ENCODE results near the gene CIITA. TPM values are rescaled to one million over a fixed set of nuclear protein-coding genes. Genes with fewer than 3 reads are reported as not detected.

Gene CIITA
- total RNA-seq, 1 experiment from 2014 or later, result not detected

- no peaks in the 10 kb centered on the region; the same call in 1 of the 2 replicates for H3K4me1 ChIP-seq (ENCODE audit: insufficient read depth, low read length)
- Mint-ChIP-seq H3K4me3 (peak overlapping the region in 1 of 2 experiments; percentile 46; a peak in 1 of 5 replicates), H3K4me1 (peaks cover 12 to 33% of the 10 kb centered on the region in 2 experiments), H3K27me3 (ENCODE audit: low read depth) (peaks cover 13% of the 10 kb centered on the region), H3K36me3 (ENCODE audit: insufficient read depth in 1 of 3, low read depth in 3 of 3) (no peaks in the 10 kb centered on the region), H3K27ac (no peak overlapping the region; a peak in 1 of 7 replicates), H3K9me3 (peaks cover 0 to 3% of the 10 kb centered on the region in 2 experiments; a peak in 1 of 5 replicates)
- H3K27me3 ChIP-seq (ENCODE audit: insufficient read depth, low read length), result peaks cover 4% of the 10 kb centered on the region; the same call in 1 of the 2 replicates
- no peak overlapping the region for H2BK20ac ChIP-seq (ENCODE audit: low read depth, low read length, poor library complexity, severe bottlenecking)
- no peak overlapping the region for H3K18ac ChIP-seq (ENCODE audit: insufficient read length, low read depth, low read length)
- H2BK12ac ChIP-seq (ENCODE audit: insufficient read length, low read depth, low read length), result no peak overlapping the region
- no peak overlapping the region for H2BK15ac ChIP-seq (ENCODE audit: low read depth, low read length)
- H3K56ac ChIP-seq (ENCODE audit: insufficient read length, low read depth, low read length), result no peak overlapping the region
- H3K23me2 ChIP-seq (ENCODE audit: insufficient read length, low read depth, low read length, poor library complexity, severe bottlenecking), result peaks cover 5% of the 10 kb centered on the region
- WGBS (ENCODE audit: extremely low coverage, insufficient read length, low lambda C conversion rate), result no CpG with 5 or more reads among the region's 49 CpGs
- no peak overlapping the region for H3K14ac ChIP-seq (ENCODE audit: insufficient read depth, low read length)
- H3T11ph ChIP-seq (ENCODE audit: low read length), result no peak overlapping the region
- H3K9me3 ChIP-seq (ENCODE audit: control insufficient read depth, low read depth, low read length), result no peaks in the 10 kb centered on the region
- H3K79me1 ChIP-seq (ENCODE audit: insufficient read depth, low read depth, low read length, poor library complexity, severe bottlenecking), result no peaks in the 10 kb centered on the region
- no peak overlapping the region for H3K27ac ChIP-seq (ENCODE audit: insufficient read length, low read depth, low read length)
- no peak overlapping the region for H2AK5ac ChIP-seq (ENCODE audit: insufficient read length, low read length)
- peak overlapping the region; percentile 19 for H3K4me2 ChIP-seq (ENCODE audit: insufficient read depth, insufficient read length, low read length)
- H2BK120ac ChIP-seq (ENCODE audit: low read depth, low read length, poor library complexity, severe bottlenecking), result no peak overlapping the region
- no peak for TF ChIP-seq CTCF (conservative IDR thresholded peaks at IDR 0.05)
- no peaks in the 10 kb centered on the region for H4K20me1 ChIP-seq (ENCODE audit: control insufficient read depth, insufficient read depth, insufficient read length)
- H2AFZ ChIP-seq (ENCODE audit: low read length), result no peak overlapping the region
- H4K8ac ChIP-seq (replicated peaks; ENCODE audit: insufficient read length, low read depth, low read length), result no peak overlapping the region
- H3K23ac ChIP-seq (ENCODE audit: insufficient read length, low read depth, low read length), result no peak overlapping the region
- no peak overlapping the region for H4K91ac ChIP-seq (ENCODE audit: insufficient read length, low read depth, low read length)
- H3K79me2 ChIP-seq (ENCODE audit: insufficient read depth, low read length), result no peaks in the 10 kb centered on the region
- DNase-seq, result peak; percentile 37
- no peak overlapping the region for H2BK5ac ChIP-seq (ENCODE audit: insufficient read length, low read length)
- no peak overlapping the region for H3K9ac ChIP-seq (ENCODE audit: extremely low read depth, insufficient read length, low read length)
- no peak overlapping the region for H4K5ac ChIP-seq (ENCODE audit: insufficient read length, low read depth, low read length)
- H3K4ac ChIP-seq (ENCODE audit: low read depth, low read length), result no peak overlapping the region
Measured at GRCh38 chr16:10878644-10879501, 1.9 kb downstream of the CIITA start.
